HepG2 (cell line): Measurements from ENCODE around the gene CNR2. TPM values are rescaled to one million over a fixed set of nuclear protein-coding genes. Genes with fewer than 3 reads are reported as not detected.

Experiments used
- ATAC-seq: fragments of 200-7000 bp; cut with Tn5 transposase; 3 replicates; pipeline ENCODE4 v1.9.1; 2020; ENCODE audit warnings: mild to moderate bottlenecking, moderate library complexity
- BruUV-seq: library from RNA; stranded (reverse); fragments of 400-500 nt; replicated peaks from 2 replicates; lab custom pipeline; 2021; lab: Mats Ljungman, UMichigan
- CTCF ChIA-PET: fragments of 300-600 bp; formaldehyde crosslinking; extraction: SDS; loops from one replicate; lab custom pipeline; 2021; ENCODE audit warnings: low total read pairs, inconsistent platforms, low intra/inter-chr PET ratio; lab: Yijun Ruan, JAX
- POLR2A ChIA-PET: fragments of 350-600 bp; sonication (Branson Sonifier 250); formaldehyde crosslinking; loops from one replicate; lab custom pipeline; 2020; ENCODE audit warnings: antibody characterized with exemption, inconsistent platforms; lab: Yijun Ruan, JAX
- DNase-seq: peaks from one replicate; pipeline ENCODE4 v3.0.0-alpha.2; 2015; ENCODE audit warnings: low spot score
- FAIRE-seq: peaks from 3 replicates; lab custom pipeline; 2011; peaks lifted over from hg19 to GRCh38; lab: Jason Lieb, UNC
- H2AFZ ChIP-seq: one replicate; pipeline ENCODE4 v1.6.1; 2011; ENCODE audit warnings: low read length, inconsistent platforms
- H3K27ac ChIP-seq: fragments of 300-600 bp; 3 replicates; pipeline ENCODE4 v1.8.0; 2011; ENCODE audit warnings: mixed run types, mild to moderate bottlenecking, mixed read lengths, low read length, inconsistent platforms; ENCODE audit not compliant: insufficient read depth; ENCODE audit errors: extremely low read length
- H3K27me3 ChIP-seq, 2 experiments: fragments of 200-600 bp in 1 of 2; 2 replicates in 1 of 2; 3 replicates in 1 of 2; pipeline versions ENCODE4 v1.6.0 to v1.8.0; 2011; ENCODE audit warnings: low read length in 2 of 2, mild to moderate bottlenecking in 2 of 2, moderate library complexity in 2 of 2, inconsistent platforms in 1 of 2; ENCODE audit not compliant: insufficient read depth in 2 of 2, control insufficient read depth in 1 of 2
- H3K36me3 ChIP-seq, 2 experiments: fragments of 200-600 bp in 1 of 2; replicated peaks in 1 of 2; 2 replicates in 1 of 2; 3 replicates in 1 of 2; pipeline versions ENCODE4 v1.5.1 to v1.8.0; 2011; ENCODE audit warnings: low read length in 2 of 2, inconsistent platforms in 1 of 2; ENCODE audit not compliant: insufficient read depth in 2 of 2, control insufficient read depth in 1 of 2
- H3K4me1 ChIP-seq: 2 replicates; pipeline ENCODE4 v1.5.1; 2012; ENCODE audit warnings: low read length, inconsistent platforms; ENCODE audit not compliant: insufficient read depth
- H3K4me2 ChIP-seq: 2 replicates; pipeline ENCODE4 v1.6.0; 2011; ENCODE audit warnings: low read depth, low read length, inconsistent platforms
- H3K4me3 ChIP-seq, 3 experiments: fragments of 200-600 bp in 1 of 3; sonication (generic), shearing (Covaris generic) in 1 of 3; replicated peaks in 1 of 3; 2 replicates each; pipeline ENCODE4 v1.5.1; 2011 to 2016; ENCODE audit warnings: low read length in 3 of 3, inconsistent platforms in 2 of 3, low read depth in 2 of 3, mild to moderate bottlenecking in 2 of 3, control low read depth in 1 of 3, mixed read lengths in 1 of 3; ENCODE audit not compliant: insufficient read depth in 1 of 3
- H3K79me2 ChIP-seq: one replicate; pipeline ENCODE4 v1.6.1; 2011; ENCODE audit warnings: low read length, inconsistent platforms; ENCODE audit not compliant: insufficient read depth
- H3K9ac ChIP-seq: 2 replicates; pipeline ENCODE4 v1.6.0; 2011; ENCODE audit warnings: mild to moderate bottlenecking, low read depth, low read length, inconsistent platforms; ENCODE audit not compliant: insufficient read depth
- H3K9me3 ChIP-seq: 2 replicates; pipeline ENCODE4 v1.5.1; 2012; ENCODE audit warnings: mild to moderate bottlenecking, low read length
- H4K20me1 ChIP-seq: 2 replicates; pipeline ENCODE4 v1.6.0; 2011; ENCODE audit warnings: inconsistent platforms, mild to moderate bottlenecking, low read length, moderate library complexity; ENCODE audit not compliant: insufficient read depth
- AHR ChIP-seq: IDR thresholded peaks from 2 replicates; pipeline ENCODE4 v1.6.1; 2018; ENCODE audit warnings: missing genetic modification reagents, missing compliant biosample characterization
- E2F1 ChIP-seq: sonication (generic); formaldehyde crosslinking; IDR thresholded peaks from 2 replicates; pipeline ENCODE4 v1.5.0; 2020; ENCODE audit warnings: missing genetic modification reagents
- EEA1 ChIP-seq: sonication (generic); formaldehyde crosslinking; IDR thresholded peaks from 2 replicates; pipeline ENCODE4 v1.5.1; 2020; ENCODE audit warnings: mild to moderate bottlenecking, missing genetic modification reagents, borderline replicate concordance
- HOXA7 ChIP-seq: sonication (generic); formaldehyde crosslinking; IDR thresholded peaks from 2 replicates; pipeline ENCODE4 v1.8.1; 2022; ENCODE audit warnings: mild to moderate bottlenecking, missing genetic modification reagents, moderate library complexity
- PTBP1 ChIP-seq: fragments of 200-400 bp; formaldehyde crosslinking; IDR thresholded peaks from 2 replicates; pipeline ENCODE4 v1.6.1; 2018; ENCODE audit warnings: low read length, low read depth; ENCODE audit not compliant: poor library complexity, severe bottlenecking
- SATB2 ChIP-seq: sonication (generic); formaldehyde crosslinking; IDR thresholded peaks from 2 replicates; pipeline ENCODE4 v1.5.0; 2020; ENCODE audit warnings: missing genetic modification reagents
- TBL1XR1 ChIP-seq: fragments of 150-350 bp; IDR thresholded peaks from 2 replicates; pipeline ENCODE4 v1.6.1; 2014; ENCODE audit warnings: borderline replicate concordance, low read length; ENCODE audit not compliant: partially characterized antibody
- TEAD3 ChIP-seq: optimal IDR thresholded peaks from 2 replicates; pipeline ENCODE3; 2016; ENCODE audit warnings: borderline replicate concordance
- TMF1 ChIP-seq: sonication (generic); formaldehyde crosslinking; IDR thresholded peaks from 2 replicates; pipeline ENCODE4 v1.8.1; 2022; ENCODE audit warnings: low read depth, missing genetic modification reagents
- ZNF850 ChIP-seq: sonication (generic); formaldehyde crosslinking; conservative IDR thresholded peaks from 2 replicates; pipeline ENCODE4 v1.9.0; 2021; ENCODE audit warnings: mild to moderate bottlenecking, missing genetic modification reagents
- WGBS: methylation state at CpG from one replicate; pipeline ENCODE4 v1.1.6; 2017; ENCODE audit warnings: low lambda C conversion rate; 5-methylcytosine and 5-hydroxymethylcytosine counted together
- in situ Hi-C: cut with HindIII; loops from 2 replicates; pipeline ENCODE4 v1.10.0; 2017; ENCODE audit warnings: low pct_unique_long_range_greater_than_20kb; ENCODE audit not compliant: extremely low pct_ligation_motif_present
- intact Hi-C: fragments of 100-400 bp; cut with micrococcal nuclease; formaldehyde crosslinking; loops from one replicate; pipeline ENCODE4 v1.10.0; 2022; ENCODE audit not compliant: unreplicated experiment
- polyA plus RNA-seq, 8 experiments: library from polyadenylated mRNA; depleted of rRNA in 3 of 8; stranded (reverse) in 7 of 8; unstranded in 1 of 8; fragments of >200 nt; fragmentation: Illumina TruSeq in 4 of 8; extraction: Trizol in 4 of 8; gene quantifications; 2 replicates each; pipeline versions ENCODE4 v1.2.1 to v1.2.3, GENCODE V29; 2011 to 2016; ENCODE audit warnings: low read depth in 4 of 8, missing spikeins in 1 of 8, mixed read lengths in 1 of 8; ENCODE audit not compliant: insufficient read depth in 1 of 8
- total RNA-seq, 5 experiments: library from RNA; depleted of rRNA; stranded (reverse); fragments of >200 nt; fragmentation: Illumina TruSeq; extraction: Trizol; gene quantifications; 2 replicates each; pipeline ENCODE4 v1.2.3, GENCODE V29; 2016; ENCODE audit warnings: low read depth in 1 of 5
- TF ChIP-seq, protein P1 (sequence below): sonication (generic); formaldehyde crosslinking; IDR thresholded peaks from 2 replicates; pipeline ENCODE4 v1.4.0; 2020; ENCODE audit warnings: missing genetic modification reagents

Gene CNR2
- total and polyA plus RNA-seq, 2 of the 13 experiments (the other 11 are each of a cell fraction or from before 2014, with no cell fraction given) = not detected

DNA sequence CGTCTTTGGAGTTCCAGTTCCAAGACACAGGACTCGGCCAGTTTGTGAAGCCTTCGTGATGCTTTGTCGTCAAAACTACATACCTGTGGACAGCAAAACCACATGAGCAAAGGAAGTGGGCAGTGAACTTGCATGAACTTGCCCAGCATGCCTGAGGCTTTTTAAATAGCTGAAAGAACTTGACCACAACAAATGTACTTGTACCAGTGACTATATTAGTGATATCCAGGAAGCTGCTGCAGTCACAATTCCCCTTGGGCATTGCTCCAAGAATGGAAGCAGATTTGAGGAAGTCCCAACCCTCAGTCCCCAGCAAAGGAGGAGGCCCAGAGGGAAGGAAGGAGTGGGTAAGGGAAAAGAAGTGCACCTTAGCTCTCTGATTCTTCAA, 47.6 kb downstream of the CNR2 start:
- no peak for FAIRE-seq
- no peak overlapping the region for H2AFZ ChIP-seq
- POLR2A ChIA-PET = no interaction called here

More for the DNA sequence above, 47.6 kb downstream of the CNR2 start:
- peaks cover 25% of the 10 kb centered on the region for H3K4me1 ChIP-seq
- ATAC-seq (no peak), DNase-seq (no peak)
- in situ Hi-C loops = loop anchor here (5.0 kb wide), 1 partner anchor 58 kb away; no protein-coding TSS in a partner anchor
- intact Hi-C loops = loop anchor here (5.0 to 10.0 kb wide), 2 partner anchors 63 to 91 kb away; partner anchors contain the start of genes GALE and PITHD1
- no peak overlapping the region for H3K9ac ChIP-seq
- H3K27me3 ChIP-seq = no peaks in the 10 kb centered on the region; a peak in 2 of 5 replicates
- H4K20me1 ChIP-seq = no peaks in the 10 kb centered on the region
- no TSS peak for BruUV-seq
- H3K4me2 ChIP-seq = no peak overlapping the region
- 97% methylated on average over 4 of the region's 4 CpGs for WGBS
- peaks cover 3 to 11% of the 10 kb centered on the region in 2 experiments; a peak in 2 of 5 replicates for H3K36me3 ChIP-seq
- CTCF ChIA-PET = no interaction called here
- TF ChIP-seq ZNF850 (CRISPR knock-in tag) = no peak
- no peak for TF ChIP-seq AHR (CRISPR knock-in tag)
- no peak for TF ChIP-seq TMF1 (CRISPR knock-in tag)
- no peak for TF ChIP-seq HOXA7 (CRISPR knock-in tag)
- no peak for TF ChIP-seq TEAD3
- no peak for TF ChIP-seq TBL1XR1
- no peak for TF ChIP-seq PTBP1
- TF ChIP-seq E2F1 = no peak
- no peak for TF ChIP-seq EEA1 (CRISPR knock-in tag)
- TF ChIP-seq, protein P1, sequence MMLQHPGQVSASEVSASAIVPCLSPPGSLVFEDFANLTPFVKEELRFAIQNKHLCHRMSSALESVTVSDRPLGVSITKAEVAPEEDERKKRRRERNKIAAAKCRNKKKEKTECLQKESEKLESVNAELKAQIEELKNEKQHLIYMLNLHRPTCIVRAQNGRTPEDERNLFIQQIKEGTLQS (CRISPR knock-in tag) = no peak
- no peak for TF ChIP-seq SATB2 (CRISPR knock-in tag)
- no peak overlapping the region for H3K4me3 ChIP-seq
- H3K27ac ChIP-seq = no peak overlapping the region
- H3K9me3 ChIP-seq = no peaks in the 10 kb centered on the region
- H3K79me2 ChIP-seq = peaks cover 3% of the 10 kb centered on the region
